Keratinocyte (primary cell): ENCODE measurements around the gene MKLN1.

Experiments
- EZH2 ChIP-seq: IDR thresholded peaks from one replicate; pipeline ENCODE4 v1.6.1; 2012; ENCODE audit warnings: inconsistent platforms, mild to moderate bottlenecking, low read length, moderate library complexity
- TF ChIP-seq, protein P1 (sequence below), 3 experiments: IDR thresholded peaks in 1 of 3; conservative IDR thresholded peaks in 1 of 3; optimal IDR thresholded peaks in 1 of 3; 2 replicates in 2 of 3; 3 replicates in 1 of 3; pipeline versions ENCODE3 to v1.5.1; 2011; ENCODE audit warnings: low read length in 3 of 3, mild to moderate bottlenecking in 3 of 3, moderate library complexity in 2 of 3, control low read depth in 1 of 3, inconsistent platforms in 1 of 3; ENCODE audit not compliant: insufficient read depth in 2 of 3; ENCODE audit errors: extremely low read depth in 1 of 3

DNA sequence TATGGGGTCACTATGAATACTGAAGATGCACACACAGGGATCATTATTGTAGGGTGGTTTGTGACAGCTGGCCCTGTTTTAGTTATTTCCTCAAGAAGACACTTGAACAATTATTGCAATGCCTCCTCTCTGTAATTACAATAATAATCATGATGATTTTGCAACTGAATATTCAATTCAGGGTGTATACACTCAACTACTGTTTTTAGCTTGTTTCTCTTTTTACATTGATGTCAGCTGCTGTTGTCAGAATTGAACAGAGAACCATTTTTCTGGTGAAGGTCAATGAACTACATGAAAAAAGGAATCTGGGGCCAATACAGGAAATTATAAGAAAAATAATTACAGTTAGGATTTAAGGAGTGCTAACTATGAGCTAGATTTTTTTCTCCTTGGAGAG is 28.6 kb upstream of the MKLN1 start:
- TF ChIP-seq EZH2, result no peak
- TF ChIP-seq, protein P1, sequence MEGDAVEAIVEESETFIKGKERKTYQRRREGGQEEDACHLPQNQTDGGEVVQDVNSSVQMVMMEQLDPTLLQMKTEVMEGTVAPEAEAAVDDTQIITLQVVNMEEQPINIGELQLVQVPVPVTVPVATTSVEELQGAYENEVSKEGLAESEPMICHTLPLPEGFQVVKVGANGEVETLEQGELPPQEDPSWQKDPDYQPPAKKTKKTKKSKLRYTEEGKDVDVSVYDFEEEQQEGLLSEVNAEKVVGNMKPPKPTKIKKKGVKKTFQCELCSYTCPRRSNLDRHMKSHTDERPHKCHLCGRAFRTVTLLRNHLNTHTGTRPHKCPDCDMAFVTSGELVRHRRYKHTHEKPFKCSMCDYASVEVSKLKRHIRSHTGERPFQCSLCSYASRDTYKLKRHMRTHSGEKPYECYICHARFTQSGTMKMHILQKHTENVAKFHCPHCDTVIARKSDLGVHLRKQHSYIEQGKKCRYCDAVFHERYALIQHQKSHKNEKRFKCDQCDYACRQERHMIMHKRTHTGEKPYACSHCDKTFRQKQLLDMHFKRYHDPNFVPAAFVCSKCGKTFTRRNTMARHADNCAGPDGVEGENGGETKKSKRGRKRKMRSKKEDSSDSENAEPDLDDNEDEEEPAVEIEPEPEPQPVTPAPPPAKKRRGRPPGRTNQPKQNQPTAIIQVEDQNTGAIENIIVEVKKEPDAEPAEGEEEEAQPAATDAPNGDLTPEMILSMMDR (optimal IDR thresholded peaks at IDR 0.05 in 1 of 3, IDR thresholded peaks at IDR 0.05 in 1 of 3, conservative IDR thresholded peaks at IDR 0.05 in 1 of 3; ENCODE audit: extremely low read depth in 1 of 3, insufficient read depth in 2 of 3, low read length in 3 of 3), result no peak
